ENCODE results near the gene CST11.

- TF ChIP-seq, protein P1, sequence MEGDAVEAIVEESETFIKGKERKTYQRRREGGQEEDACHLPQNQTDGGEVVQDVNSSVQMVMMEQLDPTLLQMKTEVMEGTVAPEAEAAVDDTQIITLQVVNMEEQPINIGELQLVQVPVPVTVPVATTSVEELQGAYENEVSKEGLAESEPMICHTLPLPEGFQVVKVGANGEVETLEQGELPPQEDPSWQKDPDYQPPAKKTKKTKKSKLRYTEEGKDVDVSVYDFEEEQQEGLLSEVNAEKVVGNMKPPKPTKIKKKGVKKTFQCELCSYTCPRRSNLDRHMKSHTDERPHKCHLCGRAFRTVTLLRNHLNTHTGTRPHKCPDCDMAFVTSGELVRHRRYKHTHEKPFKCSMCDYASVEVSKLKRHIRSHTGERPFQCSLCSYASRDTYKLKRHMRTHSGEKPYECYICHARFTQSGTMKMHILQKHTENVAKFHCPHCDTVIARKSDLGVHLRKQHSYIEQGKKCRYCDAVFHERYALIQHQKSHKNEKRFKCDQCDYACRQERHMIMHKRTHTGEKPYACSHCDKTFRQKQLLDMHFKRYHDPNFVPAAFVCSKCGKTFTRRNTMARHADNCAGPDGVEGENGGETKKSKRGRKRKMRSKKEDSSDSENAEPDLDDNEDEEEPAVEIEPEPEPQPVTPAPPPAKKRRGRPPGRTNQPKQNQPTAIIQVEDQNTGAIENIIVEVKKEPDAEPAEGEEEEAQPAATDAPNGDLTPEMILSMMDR (optimal IDR thresholded peaks at IDR 0.05 in 1 of 3, IDR thresholded peaks at IDR 0.05 in 1 of 3, conservative IDR thresholded peaks at IDR 0.05 in 1 of 3; ENCODE audit: extremely low read depth in 1 of 3, insufficient read depth in 2 of 3, low read length in 3 of 3), result no peak
- no peak for TF ChIP-seq EZH2 (IDR thresholded peaks at IDR 0.05; ENCODE audit: low read length)
Measured at GRCh38 chr20:23433628-23434027, 19.0 kb downstream of the CST11 start.
